Amniotic stem cell (primary cell): Measurements from ENCODE around the gene ETV6.

Experiments
- DNase-seq: peaks from one replicate; lab custom pipeline; 2025; lab: John Stamatoyannopoulos, UW

Gene ETV6

GRCh38 chr12:11696084-11696483 is 46.6 kb downstream of the ETV6 start:
- no peak for DNase-seq

GRCh38 chr12:11697131-11697530 is 47.7 kb downstream of the ETV6 start:
- no peak for DNase-seq

DNA sequence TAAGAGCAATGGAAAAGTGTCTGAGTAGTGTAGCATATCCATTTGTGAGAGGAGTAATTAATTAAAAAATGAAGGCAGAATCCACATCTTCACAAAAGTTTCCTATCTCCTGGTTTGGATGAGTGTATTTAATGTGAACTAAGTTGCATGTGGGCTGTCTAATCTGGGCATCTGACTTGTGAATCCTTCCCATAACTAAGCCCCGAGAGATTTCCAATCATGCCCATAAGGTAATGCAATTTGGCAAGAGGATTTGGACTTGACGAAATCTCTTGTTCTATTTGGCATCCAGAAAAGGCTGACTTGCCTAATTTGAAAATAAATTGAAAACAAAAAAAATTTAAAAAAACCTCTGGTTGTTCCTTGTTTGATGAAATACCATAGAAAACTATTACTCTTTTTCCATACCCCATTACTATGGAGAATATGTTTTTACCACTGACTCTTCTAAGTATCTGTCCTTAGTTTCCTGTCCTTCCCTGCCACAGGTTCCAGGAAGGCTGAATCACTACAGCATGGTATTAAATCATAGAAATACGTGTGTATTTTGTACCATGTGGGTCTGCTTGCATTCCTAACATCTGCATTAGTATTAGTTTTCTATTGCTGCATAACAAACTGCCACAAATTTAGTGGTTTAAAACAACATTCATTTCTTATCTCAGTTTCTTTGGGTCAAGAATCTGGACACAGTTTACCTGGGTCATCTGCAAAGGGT is 48.4 kb downstream of the ETV6 start:
- no peak for DNase-seq

DNA sequence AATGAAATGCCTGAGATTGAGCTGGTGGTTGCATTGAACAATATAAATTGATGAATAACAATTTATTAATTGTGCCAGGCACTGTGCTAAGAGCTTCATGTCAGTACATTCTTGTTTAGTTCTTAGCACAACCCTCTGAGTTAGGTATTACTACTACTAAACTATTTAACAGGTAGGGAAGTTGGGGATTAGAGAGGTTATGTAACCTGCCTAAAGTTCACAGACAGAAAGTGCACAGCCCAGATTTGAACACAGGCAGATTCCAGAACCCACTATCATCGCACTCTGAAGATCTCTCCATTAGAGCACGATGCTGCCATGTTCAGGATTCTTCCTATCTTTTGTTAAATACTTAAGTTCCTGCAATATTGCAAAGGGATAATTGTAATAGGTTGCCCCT is 49.3 kb downstream of the ETV6 start:
- no peak for DNase-seq

- no peak for DNase-seq
Measured at GRCh38 chr12:11701433-11701832, 52.0 kb downstream of the ETV6 start.

DNA sequence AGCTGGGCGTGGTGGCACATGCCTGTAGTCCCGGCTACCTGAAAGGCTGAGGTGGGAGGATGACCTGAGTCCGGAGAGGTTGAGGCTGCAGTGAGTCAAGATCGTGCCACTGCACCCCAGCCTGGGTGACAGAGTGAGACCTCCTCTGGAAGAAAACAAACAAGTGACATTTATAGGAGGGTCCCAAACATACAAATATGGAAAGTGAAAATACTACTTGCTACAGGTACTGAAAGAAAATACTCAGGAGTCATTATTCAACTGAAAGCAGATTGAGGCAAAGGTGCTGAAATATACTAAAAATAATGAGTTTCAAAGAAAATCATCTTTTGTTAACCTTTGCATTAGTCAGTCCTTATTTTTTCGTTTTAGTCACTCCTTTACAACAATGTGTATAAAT is 53.5 kb downstream of the ETV6 start:
- no peak for DNase-seq

DNA sequence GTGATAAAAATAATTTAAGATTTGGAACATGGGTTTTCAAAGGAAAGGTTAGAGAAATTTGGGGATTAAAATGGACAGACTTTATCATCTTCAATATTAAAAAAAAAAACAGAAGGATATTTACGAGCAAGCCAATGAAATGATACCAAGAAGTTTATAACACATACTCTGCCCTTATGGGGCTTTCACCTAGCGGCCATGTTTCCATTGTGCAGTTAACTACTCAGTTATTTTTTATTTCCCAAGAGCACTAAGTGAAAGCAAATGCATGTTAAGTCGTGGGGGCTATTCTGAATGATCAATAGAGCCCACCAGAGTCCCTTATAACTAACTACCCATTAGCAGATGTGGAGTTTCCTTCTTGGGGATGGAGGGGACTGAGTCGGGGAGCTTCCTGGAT is 53.9 kb downstream of the ETV6 start:
- DNase-seq, result no peak

- DNase-seq, result no peak
Measured at GRCh38 chr12:11704089-11704488, 54.6 kb downstream of the ETV6 start.

GRCh38 chr12:11705010-11705409 is 55.5 kb downstream of the ETV6 start:
- DNase-seq, result peak; percentile 57

DNA sequence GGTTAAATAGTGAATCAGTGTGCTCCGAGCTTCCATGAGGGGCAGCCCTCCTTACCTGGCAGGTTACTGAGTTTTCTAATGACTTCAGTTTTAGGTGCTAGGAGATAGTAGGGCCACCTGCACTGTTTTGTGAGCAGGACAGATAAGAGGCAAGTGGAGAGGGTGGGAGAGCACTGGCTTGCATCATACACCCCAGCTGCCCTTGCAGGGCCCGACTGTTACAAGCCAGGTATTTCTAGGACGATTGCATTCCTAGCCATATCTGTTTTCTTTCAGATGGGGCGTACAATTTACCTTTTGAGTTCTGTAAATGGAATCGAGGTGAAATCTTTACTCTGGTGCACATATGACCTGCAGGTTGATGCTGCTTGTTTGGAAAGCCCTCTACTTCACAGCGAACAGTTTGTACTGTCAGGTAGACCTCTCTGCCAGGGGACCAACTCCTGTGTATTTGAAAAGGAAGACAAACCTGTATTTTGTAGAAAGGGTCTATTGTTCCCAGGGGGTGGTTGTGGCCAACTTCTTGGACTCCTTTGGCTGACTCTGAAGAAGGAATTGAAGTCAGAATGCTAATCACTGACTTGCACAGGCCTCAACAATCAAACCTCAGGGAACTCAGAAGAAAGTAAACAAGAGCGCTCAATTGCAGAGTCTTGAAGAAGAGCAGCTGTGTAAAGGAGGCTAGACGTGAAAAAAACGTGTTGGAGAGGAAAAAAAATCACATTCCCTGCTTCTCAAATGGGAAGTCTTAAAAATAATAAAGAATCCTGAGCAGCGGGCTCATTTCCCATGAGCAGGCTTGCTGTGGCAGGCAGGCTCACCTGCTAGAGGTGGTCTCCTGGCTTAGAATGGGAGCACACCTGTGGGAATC is 57.3 kb downstream of the ETV6 start:
- DNase-seq, result no peak

GRCh38 chr12:11707535-11707934 is 58.1 kb downstream of the ETV6 start:
- no peak for DNase-seq

DNA sequence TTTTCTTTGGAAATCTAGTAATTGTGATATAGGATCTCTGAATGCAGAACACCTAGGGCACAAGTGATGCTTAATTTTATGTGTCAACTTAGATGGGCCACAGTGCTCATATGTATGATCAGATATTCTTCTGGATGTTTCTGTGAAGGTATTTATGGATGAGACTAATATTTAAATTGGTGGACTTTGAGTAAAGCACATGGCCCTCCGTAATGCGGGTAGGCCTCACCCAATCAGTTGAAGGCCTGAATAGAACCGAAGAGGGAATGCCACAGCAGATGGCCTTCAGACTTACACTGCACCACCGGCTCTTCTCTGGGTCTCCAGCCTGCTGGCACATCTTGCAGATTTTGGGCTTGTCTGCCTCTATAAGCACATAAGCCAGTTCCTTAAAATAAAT is 60.0 kb downstream of the ETV6 start:
- DNase-seq, result no peak

- DNase-seq, result no peak
Measured at GRCh38 chr12:11710431-11710830, 61.0 kb downstream of the ETV6 start.

- DNase-seq, result no peak
Measured at GRCh38 chr12:11710906-11711305, 61.4 kb downstream of the ETV6 start.

- no peak for DNase-seq
Measured at GRCh38 chr12:11711651-11712327, 62.3 kb downstream of the ETV6 start.

DNA sequence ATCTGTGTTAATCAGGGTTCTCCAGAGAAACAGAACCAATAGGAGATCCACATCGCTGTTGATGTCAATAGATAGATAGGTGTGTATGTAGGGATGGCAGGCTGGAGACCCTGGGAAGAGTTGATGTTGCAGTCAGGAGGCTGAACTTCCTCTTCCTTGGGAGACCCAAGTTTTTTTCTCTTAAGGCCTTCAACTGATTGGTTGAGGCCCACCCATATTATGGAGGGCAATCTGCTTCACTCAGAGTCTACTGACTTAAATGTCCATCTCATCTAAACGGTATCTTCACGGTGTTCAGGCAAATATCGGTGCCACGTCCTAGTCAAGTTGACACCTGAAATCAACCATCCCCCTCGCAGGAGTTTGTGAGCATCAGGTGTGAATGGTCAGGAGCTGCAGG is 63.0 kb downstream of the ETV6 start:
- DNase-seq, result no peak

GRCh38 chr12:11713202-11713601 is 63.7 kb downstream of the ETV6 start:
- DNase-seq, result no peak

GRCh38 chr12:11714626-11715025 is 65.2 kb downstream of the ETV6 start:
- DNase-seq, result no peak

DNA sequence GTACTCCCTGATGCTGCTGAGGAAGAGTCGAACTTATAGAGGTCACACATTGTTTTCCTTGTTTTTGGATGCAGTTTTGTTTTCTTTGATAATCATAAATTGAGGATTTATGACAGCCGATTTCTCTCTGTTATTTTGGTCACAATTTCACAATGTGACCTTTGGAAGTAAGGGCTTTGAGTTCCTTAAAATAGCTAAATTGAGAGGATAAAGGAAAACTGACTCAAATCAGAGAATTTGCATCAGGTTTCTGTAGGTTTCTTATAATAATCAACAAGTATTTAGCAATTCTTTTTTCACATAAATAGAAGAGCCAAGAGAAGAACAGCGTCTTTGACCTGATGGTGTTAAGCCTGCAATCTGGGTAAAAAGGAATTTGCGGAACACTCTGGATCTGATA is 66.1 kb downstream of the ETV6 start:
- no peak for DNase-seq

DNA sequence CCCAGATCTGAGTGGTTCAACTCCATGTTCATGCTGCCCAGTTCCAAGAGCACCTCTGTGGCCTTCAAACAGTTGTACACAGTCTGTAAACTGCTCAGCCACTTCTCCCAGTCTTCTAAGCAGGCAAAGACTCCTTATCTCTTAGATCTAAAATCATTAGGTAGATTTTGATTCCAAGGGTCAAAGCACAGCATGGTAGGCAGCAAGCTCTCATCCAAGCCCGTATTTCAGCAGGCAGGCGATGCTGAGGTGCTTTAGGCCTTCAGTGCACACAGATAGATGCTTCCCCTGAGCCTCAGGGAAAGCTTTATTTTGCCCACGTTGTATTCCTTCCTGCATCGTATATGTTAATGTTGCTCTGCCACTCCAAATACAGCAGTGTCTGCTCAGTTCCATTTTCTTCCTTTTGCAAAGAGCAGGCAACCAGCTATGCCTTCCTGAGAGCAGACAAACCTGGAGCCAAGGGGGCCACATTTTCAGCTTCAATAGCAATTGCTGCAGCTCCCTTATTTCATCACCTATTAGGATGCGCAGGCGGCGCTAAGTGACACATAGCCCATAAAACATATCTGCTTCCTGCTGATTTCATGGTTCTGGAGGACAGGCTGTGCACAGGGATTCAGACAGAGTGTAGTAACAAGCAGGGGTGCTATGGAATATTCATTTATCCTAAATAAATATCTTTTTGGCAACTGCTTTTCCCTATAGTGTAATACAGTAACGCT is 67.5 kb downstream of the ETV6 start:
- no peak for DNase-seq

- no peak for DNase-seq
Measured at GRCh38 chr12:11717519-11717961, 68.1 kb downstream of the ETV6 start.

- no peak for DNase-seq
Measured at GRCh38 chr12:11718105-11718504, 68.6 kb downstream of the ETV6 start.
